Fibroblast of peridontal ligament (primary cell): Measurements from ENCODE around the gene THSD4.
A peak's percentile ranks its signal among the peaks of the same experiment; 100 is the strongest.
"Not testable (repeated sequence)": the region's sequence is repeated elsewhere in the genome, so short reads cannot be mapped to it uniquely, and the experiment has no call there.

Experiments
- DNase-seq: peaks from one replicate; pipeline ENCODE4 v3.0.0-alpha.2; 2010; ENCODE audit errors: extremely low read depth

Gene THSD4

GRCh38 chr15:71350622-71351378, 235.5 kb downstream of the THSD4 start:
- no peak for DNase-seq

GRCh38 chr15:71352125-71352524, 236.9 kb downstream of the THSD4 start:
- no peak for DNase-seq

- no peak for DNase-seq
These were observed 237.5 kb downstream of the THSD4 start for GRCh38 chr15:71352765-71353164.

- DNase-seq: no peak
These were observed 237.9 kb downstream of the THSD4 start for GRCh38 chr15:71353171-71353570.

- DNase-seq: no peak
These were observed 240.0 kb downstream of the THSD4 start for GRCh38 chr15:71355268-71355667.

GRCh38 chr15:71357321-71357732, 242.1 kb downstream of the THSD4 start:
- DNase-seq: no peak

- no peak for DNase-seq
These were observed 242.7 kb downstream of the THSD4 start for GRCh38 chr15:71357967-71358366.

- no peak for DNase-seq
These were observed 244.0 kb downstream of the THSD4 start for GRCh38 chr15:71359246-71359645.

GRCh38 chr15:71362556-71362955, 247.3 kb downstream of the THSD4 start:
- DNase-seq: no peak

GRCh38 chr15:71362987-71363968, 248.0 kb downstream of the THSD4 start:
- no peak for DNase-seq

- DNase-seq: no peak
These were observed 248.9 kb downstream of the THSD4 start for GRCh38 chr15:71364117-71364584.

GRCh38 chr15:71366522-71366921, 251.3 kb downstream of the THSD4 start:
- DNase-seq: no peak

GRCh38 chr15:71366926-71367325, 251.7 kb downstream of the THSD4 start:
- DNase-seq: no peak

- DNase-seq: not testable (repeated sequence)
These were observed 252.5 kb downstream of the THSD4 start for GRCh38 chr15:71367737-71368136.

- not testable (repeated sequence) for DNase-seq
These were observed 257.5 kb downstream of the THSD4 start for GRCh38 chr15:71372769-71373168.

- no peak for DNase-seq
These were observed 258.6 kb downstream of the THSD4 start for GRCh38 chr15:71373917-71374316.

- DNase-seq: peak; percentile 95
These were observed 259.5 kb downstream of the THSD4 start for GRCh38 chr15:71374607-71375352.

GRCh38 chr15:71375934-71376333, 260.7 kb downstream of the THSD4 start:
- DNase-seq: no peak

GRCh38 chr15:71379893-71380292, 264.6 kb downstream of the THSD4 start:
- peak; percentile 43 for DNase-seq

- DNase-seq: no peak
These were observed 265.1 kb downstream of the THSD4 start for GRCh38 chr15:71380345-71380744.

- DNase-seq: no peak
These were observed 269.2 kb downstream of the THSD4 start for GRCh38 chr15:71384501-71384900.

- no peak for DNase-seq
These were observed 269.8 kb downstream of the THSD4 start for GRCh38 chr15:71385026-71385425.
